Mesenchymal stem cell (in vitro differentiated cells and primary cell): ENCODE measurements around the gene UBAC2.
A peak's percentile ranks its signal among the peaks of the same experiment; 100 is the strongest.

ENCODE experiments used
- DNase-seq: peaks from one replicate; pipeline ENCODE4 v3.0.0-alpha.2; 2013
- H2AFZ ChIP-seq: one replicate; pipeline ENCODE4 v1.6.1; 2013; ENCODE audit warnings: low read depth, mild to moderate bottlenecking, control low read depth, inconsistent platforms, low read length, moderate library complexity
- H2AK5ac ChIP-seq: 2 replicates; pipeline ENCODE4 v1.6.1; 2013; ENCODE audit warnings: low read length, moderate library complexity, mild to moderate bottlenecking, inconsistent platforms; ENCODE audit not compliant: severe bottlenecking
- H2BK120ac ChIP-seq: one replicate; pipeline ENCODE4 v1.6.1; 2013; ENCODE audit warnings: low read depth, mild to moderate bottlenecking, inconsistent platforms, low read length, moderate library complexity
- H2BK12ac ChIP-seq, 2 experiments: one replicate each; pipeline ENCODE4 v1.6.1; 2013; ENCODE audit warnings: inconsistent platforms in 2 of 2, low read length in 2 of 2, mild to moderate bottlenecking in 2 of 2, moderate library complexity in 2 of 2, control low read depth in 1 of 2
- H2BK15ac ChIP-seq: one replicate; pipeline ENCODE4 v1.6.1; 2013; ENCODE audit warnings: mild to moderate bottlenecking, low read depth, inconsistent platforms; ENCODE audit not compliant: poor library complexity, severe bottlenecking
- H2BK5ac ChIP-seq: 2 replicates; pipeline ENCODE4 v1.6.1; 2013; ENCODE audit warnings: low read depth, mild to moderate bottlenecking, low read length, control low read depth, inconsistent platforms; ENCODE audit not compliant: poor library complexity, severe bottlenecking
- H3K14ac ChIP-seq, 2 experiments: one replicate each; pipeline ENCODE4 v1.6.1; 2013; ENCODE audit warnings: inconsistent platforms in 2 of 2, low read length in 2 of 2, control low read depth in 1 of 2, mild to moderate bottlenecking in 1 of 2, moderate library complexity in 1 of 2
- H3K18ac ChIP-seq, 2 experiments: one replicate each; pipeline ENCODE4 v1.6.1; 2013; ENCODE audit warnings: inconsistent platforms in 2 of 2, low read length in 2 of 2, control low read depth in 1 of 2, low read depth in 1 of 2, mild to moderate bottlenecking in 1 of 2
- H3K23ac ChIP-seq, 2 experiments: one replicate each; pipeline ENCODE4 v1.6.1; 2013; ENCODE audit warnings: inconsistent platforms in 2 of 2, low read length in 2 of 2, mild to moderate bottlenecking in 2 of 2, moderate library complexity in 2 of 2, control low read depth in 1 of 2
- H3K27ac ChIP-seq: 2 replicates; pipeline ENCODE4 v1.5.1; 2013; ENCODE audit warnings: mild to moderate bottlenecking, moderate library complexity, low read length, control low read depth, inconsistent platforms; ENCODE audit not compliant: poor library complexity, severe bottlenecking
- H3K27me3 ChIP-seq, 2 experiments: 2 replicates each; pipeline versions ENCODE4 v1.6.1 to v1.7.0; 2013; ENCODE audit warnings: low read length in 2 of 2, mild to moderate bottlenecking in 2 of 2, moderate library complexity in 2 of 2, control low read depth in 1 of 2, inconsistent platforms in 1 of 2; ENCODE audit not compliant: control insufficient read depth in 1 of 2, insufficient read depth in 1 of 2
- H3K36me3 ChIP-seq, 2 experiments: 2 replicates each; pipeline versions ENCODE4 v1.6.1 to v1.7.0; 2013; ENCODE audit warnings: low read length in 2 of 2, control low read depth in 1 of 2, inconsistent platforms in 1 of 2, low read depth in 1 of 2, mild to moderate bottlenecking in 1 of 2; ENCODE audit not compliant: insufficient read depth in 2 of 2, control insufficient read depth in 1 of 2
- H3K4ac ChIP-seq, 2 experiments: one replicate each; pipeline ENCODE4 v1.6.1; 2013; ENCODE audit warnings: inconsistent platforms in 2 of 2, low read length in 2 of 2, mild to moderate bottlenecking in 2 of 2, moderate library complexity in 2 of 2, control low read depth in 1 of 2, low read depth in 1 of 2
- H3K4me1 ChIP-seq: 2 replicates; pipeline ENCODE4 v1.6.1; 2013; ENCODE audit warnings: low read depth, low read length, control low read depth; ENCODE audit not compliant: control insufficient read depth, insufficient read depth
- H3K4me2 ChIP-seq: 2 replicates; pipeline ENCODE4 v1.6.1; 2013; ENCODE audit warnings: low read length, mild to moderate bottlenecking, inconsistent platforms; ENCODE audit not compliant: poor library complexity, severe bottlenecking
- H3K4me3 ChIP-seq, 2 experiments: 2 replicates each; pipeline versions ENCODE4 v1.5.1 to v1.7.0; 2013; ENCODE audit warnings: low read length in 2 of 2, mild to moderate bottlenecking in 2 of 2, control low read depth in 1 of 2, low read depth in 1 of 2; ENCODE audit not compliant: insufficient read depth in 1 of 2
- H3K79me1 ChIP-seq: replicated peaks from 2 replicates; pipeline ENCODE4 v1.6.1; 2013; ENCODE audit warnings: mild to moderate bottlenecking, control low read depth, low read length, inconsistent platforms; ENCODE audit not compliant: poor library complexity, severe bottlenecking
- H3K9ac ChIP-seq: 2 replicates; pipeline ENCODE4 v1.7.0; 2013; ENCODE audit warnings: mild to moderate bottlenecking, low read length, moderate library complexity
- H3K9me3 ChIP-seq: 2 replicates; pipeline ENCODE4 v1.7.0; 2013; ENCODE audit warnings: mild to moderate bottlenecking, low read length; ENCODE audit not compliant: control insufficient read depth
- H4K8ac ChIP-seq: one replicate; pipeline ENCODE4 v1.6.1; 2013; ENCODE audit warnings: inconsistent platforms, mild to moderate bottlenecking, low read length, moderate library complexity
- H4K91ac ChIP-seq: one replicate; pipeline ENCODE4 v1.6.1; 2013; ENCODE audit warnings: mild to moderate bottlenecking, low read length, inconsistent platforms
- WGBS: methylation state at CpG from one replicate; pipeline ENCODE4 v1.1.7; 2013; ENCODE audit warnings: mixed read lengths; 5-methylcytosine and 5-hydroxymethylcytosine counted together

Gene UBAC2

GRCh38 chr13:99367106-99367616 is 166.5 kb downstream of the UBAC2 start:
- Histone ChIP-seq H3K4me1 (peaks cover 2% of the 10 kb centered on the region), H3K36me3 (peaks cover 10 to 35% of the 10 kb centered on the region in 2 experiments), H3K4ac (no peak overlapping the region), H3K18ac (no peak overlapping the region), H3K23ac (no peak overlapping the region), H3K79me1 (peaks cover 4% of the 10 kb centered on the region), H3K27ac (no peak overlapping the region), H3K9ac (no peak overlapping the region), H2BK120ac (no peak overlapping the region), H2BK12ac (no peak overlapping the region), H4K8ac (no peak overlapping the region), H3K4me3 (no peak overlapping the region), H2AFZ (no peak overlapping the region), H2AK5ac (no peak overlapping the region), H2BK5ac (no peak overlapping the region), H3K14ac (no peak overlapping the region), H3K4me2 (no peak overlapping the region), H3K9me3 (no peaks in the 10 kb centered on the region), H2BK15ac (no peak overlapping the region), H4K91ac (no peak overlapping the region), H3K27me3 (no peaks in the 10 kb centered on the region)
- WGBS = 90% methylated on average over 7 of the region's 7 CpGs
- no peak for DNase-seq

- DNase-seq = no peak
Observed at GRCh38 chr13:99367663-99368448, 167.2 kb downstream of the UBAC2 start.

GRCh38 chr13:99370481-99371275 is 170.0 kb downstream of the UBAC2 start:
- 84% methylated on average over 8 of the region's 12 CpGs for WGBS
- H3K23ac ChIP-seq = no peak overlapping the region
- H3K27me3 ChIP-seq = no peaks in the 10 kb centered on the region
- H3K4me1 ChIP-seq = peaks cover 2% of the 10 kb centered on the region
- no peak overlapping the region for H3K4me3 ChIP-seq
- no peak overlapping the region for H4K8ac ChIP-seq
- H3K36me3 ChIP-seq = peaks cover 16 to 39% of the 10 kb centered on the region in 2 experiments
- no peak overlapping the region for H2AK5ac ChIP-seq
- no peak overlapping the region for H4K91ac ChIP-seq
- no peak overlapping the region for H2AFZ ChIP-seq
- no peak overlapping the region for H2BK15ac ChIP-seq
- no peak overlapping the region for H3K4ac ChIP-seq
- no peak overlapping the region for H3K14ac ChIP-seq
- H3K18ac ChIP-seq = no peak overlapping the region
- no peak overlapping the region for H3K9ac ChIP-seq
- H3K79me1 ChIP-seq = peaks cover 4% of the 10 kb centered on the region
- H3K9me3 ChIP-seq = no peaks in the 10 kb centered on the region
- no peak overlapping the region for H3K4me2 ChIP-seq
- H3K27ac ChIP-seq = no peak overlapping the region
- H2BK120ac ChIP-seq = no peak overlapping the region
- no peak overlapping the region for H2BK5ac ChIP-seq
- DNase-seq = no peak
- H2BK12ac ChIP-seq = no peak overlapping the region

More at GRCh38 chr13:99367663-99368448, 167.2 kb downstream of the UBAC2 start:
- Histone ChIP-seq H3K14ac (no peak overlapping the region), H3K9ac (no peak overlapping the region), H3K36me3 (peaks cover 13 to 34% of the 10 kb centered on the region in 2 experiments), H3K27me3 (no peaks in the 10 kb centered on the region), H3K18ac (no peak overlapping the region), H3K9me3 (no peaks in the 10 kb centered on the region), H4K91ac (no peak overlapping the region), H3K4ac (no peak overlapping the region), H2BK15ac (no peak overlapping the region), H2BK12ac (no peak overlapping the region), H2AFZ (no peak overlapping the region), H3K23ac (no peak overlapping the region), H3K4me1 (peaks cover 2% of the 10 kb centered on the region), H3K27ac (no peak overlapping the region), H2BK120ac (no peak overlapping the region), H3K79me1 (peaks cover 6% of the 10 kb centered on the region), H2AK5ac (no peak overlapping the region), H3K4me3 (no peak overlapping the region), H2BK5ac (no peak overlapping the region), H3K4me2 (no peak overlapping the region), H4K8ac (no peak overlapping the region)
- 97% methylated on average over 10 of the region's 16 CpGs for WGBS

- no peak overlapping the region for H3K23ac ChIP-seq
- no peak overlapping the region for H2BK120ac ChIP-seq
- H4K8ac ChIP-seq = no peak overlapping the region
- no peak overlapping the region for H4K91ac ChIP-seq
- H3K27me3 ChIP-seq = no peaks in the 10 kb centered on the region
- H3K4ac ChIP-seq = no peak overlapping the region
- H2BK5ac ChIP-seq = no peak overlapping the region
- WGBS = over 99% methylated on average over 7 of the region's 9 CpGs
- no peaks in the 10 kb centered on the region for H3K9me3 ChIP-seq
- peaks cover 4% of the 10 kb centered on the region for H3K79me1 ChIP-seq
- peaks cover 24 to 43% of the 10 kb centered on the region in 2 experiments for H3K36me3 ChIP-seq
- DNase-seq = no peak
- H2BK12ac ChIP-seq = no peak overlapping the region
- no peak overlapping the region for H3K4me2 ChIP-seq
- peaks cover 4% of the 10 kb centered on the region for H3K4me1 ChIP-seq
- H3K18ac ChIP-seq = no peak overlapping the region
- H3K14ac ChIP-seq = peak overlapping the region in 1 of 2 experiments; percentile 88
- no peak overlapping the region for H3K4me3 ChIP-seq
- no peak overlapping the region for H2BK15ac ChIP-seq
- no peak overlapping the region for H3K9ac ChIP-seq
- H2AFZ ChIP-seq = no peak overlapping the region
- H3K27ac ChIP-seq = no peak overlapping the region
- H2AK5ac ChIP-seq = no peak overlapping the region
Observed at GRCh38 chr13:99371956-99372355, 171.3 kb downstream of the UBAC2 start.
